Keratinocyte (primary cell): ENCODE results near the gene ISYNA1.

Source experiments
- CTCF ChIP-seq, 3 experiments: IDR thresholded peaks in 1 of 3; conservative IDR thresholded peaks in 1 of 3; optimal IDR thresholded peaks in 1 of 3; 2 replicates in 2 of 3; 3 replicates in 1 of 3; pipeline versions ENCODE3 to v1.5.1; 2011; ENCODE audit warnings: low read length in 3 of 3, mild to moderate bottlenecking in 3 of 3, moderate library complexity in 2 of 3, control low read depth in 1 of 3, inconsistent platforms in 1 of 3; ENCODE audit not compliant: insufficient read depth in 2 of 3; ENCODE audit errors: extremely low read depth in 1 of 3
- EZH2 ChIP-seq: IDR thresholded peaks from one replicate; pipeline ENCODE4 v1.6.1; 2012; ENCODE audit warnings: inconsistent platforms, mild to moderate bottlenecking, low read length, moderate library complexity

- TF ChIP-seq CTCF (optimal IDR thresholded peaks at IDR 0.05 in 1 of 3, IDR thresholded peaks at IDR 0.05 in 1 of 3, conservative IDR thresholded peaks at IDR 0.05 in 1 of 3; ENCODE audit: extremely low read depth in 1 of 3, insufficient read depth in 2 of 3, low read length in 3 of 3) (no peak), EZH2 (no peak)
These were observed 8.9 kb downstream of the ISYNA1 start for GRCh38 chr19:18428787-18429674.
